GM18508 (cell line): Measurements from ENCODE around the gene SERPINB12.
A peak's percentile ranks its signal among the peaks of the same experiment; 100 is the strongest.

Experiments
- ATAC-seq: cut with Tn5 transposase; IDR thresholded peaks from one replicate; pipeline ENCODE4 v1.9.1; 2021; ENCODE audit warnings: moderate number of reproducible peaks; ENCODE audit not compliant: insufficient read depth, unreplicated experiment

Gene SERPINB12

GRCh38 chr18:63542069-63542468, at the start of gene SERPINB12:
TSS of gene SERPINB12 (plus strand) at chr18:63542369. CDS start at chr18:63556160, 13,791 bp downstream.
- no peak for ATAC-seq

- ATAC-seq, result no peak
These were observed 49.3 kb upstream of the SERPINB12 start for GRCh38 chr18:63492851-63493250.

GRCh38 chr18:63495675-63496074, 46.5 kb upstream of the SERPINB12 start:
- no peak for ATAC-seq

GRCh38 chr18:63505566-63506335, 36.4 kb upstream of the SERPINB12 start:
- ATAC-seq, result no peak

GRCh38 chr18:63506336-63506646, 35.9 kb upstream of the SERPINB12 start:
- no peak for ATAC-seq

- ATAC-seq, result no peak
These were observed 33.6 kb upstream of the SERPINB12 start for GRCh38 chr18:63508596-63508995.

GRCh38 chr18:63511285-63511684, 30.9 kb upstream of the SERPINB12 start:
- no peak for ATAC-seq

GRCh38 chr18:63514326-63514725, 27.8 kb upstream of the SERPINB12 start:
- no peak for ATAC-seq

GRCh38 chr18:63514888-63515678, 27.1 kb upstream of the SERPINB12 start:
- no peak for ATAC-seq

- no peak for ATAC-seq
These were observed 26.4 kb upstream of the SERPINB12 start for GRCh38 chr18:63515801-63516200.

GRCh38 chr18:63518178-63519012, 23.8 kb upstream of the SERPINB12 start:
- ATAC-seq, result peak; percentile 87

- ATAC-seq, result no peak
These were observed 22.0 kb upstream of the SERPINB12 start for GRCh38 chr18:63520053-63520685.

- no peak for ATAC-seq
These were observed 18.5 kb upstream of the SERPINB12 start for GRCh38 chr18:63523660-63524059.

GRCh38 chr18:63527251-63527650, 14.9 kb upstream of the SERPINB12 start:
- no peak for ATAC-seq

GRCh38 chr18:63528863-63529492, 13.2 kb upstream of the SERPINB12 start:
- no peak for ATAC-seq

GRCh38 chr18:63532471-63532870, 9.7 kb upstream of the SERPINB12 start:
- ATAC-seq, result no peak

- ATAC-seq, result no peak
These were observed 7.6 kb upstream of the SERPINB12 start for GRCh38 chr18:63534615-63535014.

- ATAC-seq, result no peak
These were observed 2.2 kb upstream of the SERPINB12 start for GRCh38 chr18:63539904-63540510.

- no peak for ATAC-seq
These were observed 1.8 kb downstream of the SERPINB12 start for GRCh38 chr18:63544017-63544416.
